HuH-7.5 (cell line): ENCODE results near the gene MAPK9.

Experiments
- DNase-seq: peaks from one replicate; pipeline ENCODE4 v3.0.0; 2011; ENCODE audit warnings: low spot score

Gene MAPK9

DNA sequence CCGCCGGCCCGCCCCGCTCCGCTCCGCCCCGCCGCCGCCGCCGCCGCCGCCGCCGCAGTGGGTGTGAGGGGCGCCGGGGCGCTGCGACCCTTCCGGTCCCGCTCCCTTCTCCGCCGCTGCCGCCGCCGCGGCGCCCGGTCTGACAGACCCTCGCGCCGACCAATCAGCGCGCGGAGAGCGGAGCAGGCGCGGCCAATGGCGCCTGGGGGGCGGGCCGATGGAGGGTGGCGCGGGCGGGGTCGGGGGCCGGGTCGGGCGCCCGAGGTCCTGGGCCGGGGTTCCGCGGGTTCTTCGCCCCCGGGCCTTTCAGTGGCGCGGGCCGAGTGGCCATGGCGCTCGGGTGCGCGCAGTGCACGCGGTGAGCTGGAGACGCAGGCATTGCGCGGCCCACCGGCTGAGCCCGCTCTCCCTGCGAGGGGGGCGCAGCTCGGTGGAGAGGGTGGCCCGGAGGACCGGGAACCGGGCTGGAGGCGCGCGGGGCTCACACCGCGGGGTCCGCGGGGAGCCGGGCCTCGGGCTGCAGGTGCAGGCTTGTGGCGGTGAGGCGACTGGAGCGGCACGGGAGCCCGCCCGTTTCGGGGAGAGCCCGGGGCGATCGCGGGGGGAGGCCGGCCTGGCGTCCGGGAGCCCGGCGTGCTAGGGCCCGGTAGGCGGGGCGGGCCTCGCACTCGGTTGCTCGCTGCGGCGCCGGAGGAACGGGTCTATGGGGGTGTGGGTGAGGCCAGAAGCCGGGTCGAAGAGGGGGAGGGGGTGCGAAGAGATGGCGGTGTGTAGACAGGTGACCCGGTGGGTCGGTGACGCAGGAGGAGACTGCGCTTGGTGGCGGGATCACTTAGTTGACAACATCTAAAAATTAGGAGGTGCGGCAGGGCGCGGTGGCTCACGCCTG lies at the start of gene MAPK9:
TSS of gene MAPK9 (minus strand) at position 141 of the 889 bp plus-strand sequence. CDS start 11,522 bp downstream, outside the sequence.
- DNase-seq, result peak; percentile 86

DNA sequence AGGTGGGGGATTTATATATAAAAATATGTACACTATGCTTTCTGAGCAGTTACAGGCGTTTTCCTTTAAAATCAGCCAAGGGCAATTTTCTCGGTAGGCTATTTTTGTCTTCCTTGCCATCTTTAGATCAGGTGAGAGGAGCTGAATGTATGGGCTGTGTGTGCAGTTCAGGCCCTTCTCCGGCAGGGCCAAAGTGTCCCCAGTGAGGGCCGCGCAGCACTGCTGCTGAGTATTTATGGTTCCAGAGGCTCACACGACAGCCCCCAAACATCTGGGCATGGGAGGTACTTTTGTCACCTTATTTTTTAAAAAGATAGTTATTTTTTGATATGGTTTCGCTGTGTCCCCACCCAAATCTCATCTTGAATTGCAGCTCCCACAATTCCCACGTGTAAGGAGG lies 49.7 kb upstream of the MAPK9 start:
- no peak for DNase-seq

DNA sequence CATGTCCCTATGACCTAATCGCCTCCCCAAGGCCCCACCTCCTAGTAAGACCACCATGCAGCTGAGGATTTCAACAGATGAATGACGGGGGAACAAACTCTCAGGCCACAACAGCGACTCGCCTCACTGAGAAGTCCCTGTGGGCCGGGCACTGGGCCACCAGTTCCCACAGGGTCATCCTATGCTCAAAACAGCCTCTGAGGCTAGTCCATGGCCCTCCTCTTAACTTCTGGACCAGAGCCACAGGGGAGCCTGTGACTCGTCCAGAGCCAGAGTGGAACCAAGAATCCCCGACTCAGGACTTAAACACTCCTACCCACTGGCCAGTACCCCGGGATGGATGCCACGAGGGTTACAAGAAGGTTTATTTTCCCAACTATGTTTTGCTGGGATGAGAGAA lies 49.0 kb upstream of the MAPK9 start:
- no peak for DNase-seq

DNA sequence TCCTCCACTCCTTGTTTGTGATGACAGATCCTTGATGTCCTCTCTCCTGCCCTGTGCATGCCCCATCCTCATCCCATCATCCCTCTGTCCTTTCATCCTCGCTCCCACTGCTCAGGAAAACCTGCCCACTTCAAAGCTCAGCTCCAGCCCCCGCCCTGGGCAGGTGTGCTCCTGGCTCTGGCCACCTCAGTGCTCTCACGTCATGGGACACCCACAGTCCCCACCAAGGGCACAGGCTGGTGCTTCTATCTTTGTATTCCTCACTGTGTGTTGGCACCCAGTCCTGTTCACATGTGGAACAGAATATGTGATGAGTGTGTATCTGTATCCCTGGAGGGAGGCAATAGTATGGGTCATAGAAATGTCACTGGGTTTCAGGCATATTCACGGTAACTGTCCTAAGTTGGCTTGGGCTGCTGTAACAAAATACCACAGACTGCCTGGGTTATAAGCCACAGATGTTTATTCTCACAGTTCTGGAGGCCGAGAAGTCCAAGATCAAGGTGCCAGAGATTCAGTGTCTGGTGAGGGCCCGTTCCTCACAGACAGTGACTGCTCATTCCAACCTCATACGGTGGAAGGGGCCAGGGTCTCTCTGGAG lies 47.8 kb upstream of the MAPK9 start:
- DNase-seq, result no peak

DNA sequence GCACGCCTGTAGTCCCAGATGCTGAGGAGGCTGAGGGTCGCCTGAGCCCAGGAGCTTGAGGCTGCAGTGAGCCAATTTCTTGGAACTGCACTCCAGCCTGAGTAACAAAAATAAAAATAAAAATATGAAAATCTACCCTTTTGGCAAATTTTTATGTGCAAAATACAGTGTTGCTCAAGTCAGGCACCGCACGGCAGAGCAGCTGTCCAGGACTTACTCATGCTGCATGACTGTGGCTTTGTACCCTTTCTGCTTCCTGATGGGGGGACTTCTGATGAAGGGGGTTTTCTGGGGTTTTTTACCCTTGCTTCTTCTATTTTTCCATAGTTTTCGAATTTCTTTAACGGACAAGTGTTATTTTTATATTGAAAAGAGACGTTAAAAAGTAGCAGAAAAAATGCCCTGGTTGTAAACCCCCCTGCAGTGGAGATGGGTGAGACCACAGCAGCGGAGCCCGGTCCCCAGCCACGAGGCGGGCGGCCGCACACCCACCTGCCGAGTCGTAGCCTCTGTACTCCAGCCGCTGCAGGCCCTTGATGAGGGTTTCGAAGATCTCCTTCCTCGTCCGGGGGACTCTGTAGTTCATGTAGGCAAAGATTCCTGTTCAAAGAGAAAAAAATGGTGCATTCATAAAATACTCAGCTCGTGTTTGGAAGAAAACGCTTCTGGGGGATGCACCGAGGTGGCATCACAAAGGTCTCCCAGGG lies 46.3 kb upstream of the MAPK9 start:
- DNase-seq, result no peak

DNA sequence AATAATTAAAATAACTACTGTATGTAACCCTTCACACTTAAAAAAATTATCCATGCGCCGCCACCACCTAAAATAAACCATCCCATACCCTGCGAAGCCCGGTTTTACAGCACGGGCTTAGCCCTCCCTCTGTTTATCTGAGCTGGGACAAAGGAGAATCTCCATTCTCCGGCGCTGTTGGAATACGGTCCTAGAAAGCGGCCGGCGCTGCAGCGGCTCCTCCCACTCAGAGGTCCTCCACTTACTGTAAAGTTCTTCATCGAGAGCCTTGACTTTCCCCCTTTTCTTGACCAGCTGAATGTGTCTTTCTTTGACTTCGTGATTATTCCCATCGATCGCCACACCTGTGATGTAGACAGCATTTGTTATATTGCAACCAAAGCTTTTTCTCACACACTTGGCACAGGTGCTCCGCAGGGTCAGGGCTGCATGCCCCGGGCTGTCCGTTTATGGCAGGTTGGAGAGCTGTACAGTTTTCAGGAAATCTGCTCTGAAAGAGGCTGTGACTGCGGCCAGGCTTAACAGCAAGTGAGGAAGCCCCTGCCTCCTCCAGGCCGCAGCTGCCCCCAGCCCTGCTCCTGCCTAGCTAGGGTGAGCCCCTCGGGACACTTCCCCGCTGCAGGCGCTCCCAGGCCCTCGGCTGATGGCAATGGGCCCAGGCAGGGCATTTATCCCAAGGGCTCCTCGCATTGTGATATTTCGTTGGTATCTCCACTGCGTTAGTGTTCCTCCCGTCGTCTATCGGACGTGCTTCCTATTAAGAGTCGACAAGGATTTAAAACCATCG lies 44.5 kb upstream of the MAPK9 start:
- DNase-seq, result no peak

DNA sequence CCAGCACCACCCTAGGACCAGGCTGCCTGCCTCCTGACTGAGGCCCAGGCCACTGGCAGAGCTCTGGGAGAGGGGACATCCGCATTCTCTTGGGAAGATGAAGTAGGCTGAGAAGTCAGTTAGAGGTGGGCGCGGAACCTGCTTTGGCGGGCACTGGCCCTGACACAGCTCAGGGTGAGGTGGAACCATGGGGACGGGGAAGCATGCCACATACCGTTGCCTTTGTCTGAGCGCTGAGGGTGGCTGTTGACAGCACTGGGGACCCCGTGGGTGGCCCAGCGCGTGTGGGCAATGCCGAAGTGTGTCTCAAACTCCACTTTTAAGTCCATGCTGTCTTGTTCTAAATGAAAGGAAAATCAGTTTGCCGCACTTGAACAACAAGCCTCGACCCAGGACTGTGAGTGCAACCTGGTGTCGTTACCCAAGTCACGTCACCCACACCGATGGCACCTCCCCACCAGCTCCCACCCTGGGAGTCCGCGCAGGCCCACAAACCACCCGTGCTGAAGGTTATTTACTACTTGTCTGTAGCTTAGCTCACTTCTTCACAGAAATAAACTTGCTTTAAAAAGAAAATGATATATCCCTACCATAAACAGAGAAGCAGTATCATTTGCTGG lies 43.8 kb upstream of the MAPK9 start:
- DNase-seq, result no peak

DNA sequence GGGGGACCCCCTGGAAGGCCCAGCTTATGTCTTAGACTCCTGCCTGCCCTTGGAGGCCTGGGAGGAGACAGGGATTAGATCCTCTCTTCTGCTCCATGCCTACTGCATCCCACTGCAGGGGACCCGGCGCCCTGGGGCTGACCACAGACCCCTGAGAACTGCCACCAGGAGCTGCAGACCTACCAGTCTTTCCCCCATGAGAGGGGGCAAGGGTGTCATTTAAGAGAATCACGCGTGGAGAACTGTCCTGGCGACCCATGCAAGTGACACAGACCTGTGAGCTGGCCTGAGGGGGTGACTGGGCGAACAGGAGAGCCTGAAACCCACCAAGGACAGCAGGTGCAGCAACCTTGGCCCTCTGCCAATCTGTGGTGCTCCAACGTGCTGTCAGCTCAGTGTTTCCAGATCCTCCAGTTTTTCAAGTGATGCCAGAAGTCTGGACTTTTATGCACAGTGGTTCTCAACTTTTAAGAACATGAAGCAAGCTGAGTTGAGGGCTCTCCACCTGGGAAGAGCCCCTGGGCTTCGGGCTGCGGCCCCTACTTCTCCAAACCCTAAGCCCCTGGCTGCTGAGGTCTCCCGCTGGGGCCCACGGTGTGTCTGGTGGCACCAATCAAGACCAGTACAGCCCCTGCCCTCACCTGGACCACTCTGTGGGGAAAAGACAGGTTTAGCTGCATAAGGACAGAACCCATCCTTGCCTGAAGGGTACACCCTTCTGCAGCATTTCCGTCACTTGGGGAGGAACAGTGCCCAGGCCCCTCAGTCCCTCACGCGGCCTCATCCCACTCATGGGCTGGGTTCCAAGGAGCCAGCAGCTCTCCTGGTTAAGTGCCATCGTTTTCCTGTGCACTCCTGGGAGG lies 43.1 kb upstream of the MAPK9 start:
- no peak for DNase-seq

DNA sequence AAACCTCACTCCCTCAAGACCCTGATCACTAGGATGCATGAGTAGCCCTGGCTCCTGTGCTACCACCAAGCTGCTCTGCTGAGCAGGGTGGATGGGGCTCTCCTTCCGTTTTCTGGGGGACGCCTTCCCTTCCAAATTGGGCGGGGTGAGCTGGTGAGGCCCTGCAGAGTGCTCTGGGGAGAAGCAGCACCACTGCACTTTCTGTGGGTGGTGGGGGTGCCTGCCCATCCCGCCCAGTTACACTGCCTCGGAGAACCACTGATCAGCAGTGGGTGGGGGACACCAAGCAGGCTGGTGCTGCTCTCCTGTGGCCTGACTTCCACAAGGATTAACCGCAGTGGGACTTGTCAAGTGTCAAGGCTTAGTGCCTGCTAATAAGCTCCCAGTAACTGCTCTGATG lies 42.3 kb upstream of the MAPK9 start:
- DNase-seq, result no peak

DNA sequence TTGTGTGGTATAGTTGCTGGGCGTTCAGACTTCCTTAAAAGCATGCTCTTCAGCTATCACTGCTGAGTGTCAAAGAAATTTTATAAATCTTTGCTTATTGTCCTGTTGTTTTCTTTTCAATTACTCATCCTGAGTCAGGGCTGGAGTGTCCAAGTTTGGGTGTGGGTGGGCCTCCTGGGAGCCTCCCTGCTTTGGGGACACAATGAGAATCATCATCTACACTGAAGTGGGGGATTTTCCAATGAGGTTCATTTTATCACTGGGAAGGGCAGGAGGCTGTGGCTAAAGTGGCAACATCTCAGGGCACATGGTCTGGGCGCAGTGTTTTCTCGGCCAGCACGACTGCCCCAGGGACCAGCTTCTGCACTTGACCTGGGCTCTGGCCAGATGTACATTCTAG lies 41.8 kb upstream of the MAPK9 start:
- no peak for DNase-seq

DNA sequence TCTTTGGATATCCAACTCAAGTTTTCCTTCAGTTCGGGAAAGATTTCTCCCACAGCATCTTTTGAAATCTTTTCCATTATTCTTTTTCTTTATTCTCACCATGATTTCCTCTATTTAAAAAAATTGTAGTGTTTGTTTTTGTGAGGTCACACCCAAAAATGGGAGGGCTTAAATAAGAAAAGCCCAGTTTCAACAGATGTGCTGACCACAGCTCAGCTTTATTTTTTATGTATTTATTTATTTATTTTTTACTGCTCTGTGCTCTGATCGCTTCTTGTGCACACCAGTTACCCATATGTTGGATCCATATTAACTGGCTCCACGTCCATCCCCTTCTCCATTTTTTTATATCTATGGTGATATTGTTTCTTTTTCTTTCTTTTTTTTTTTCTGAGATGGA lies 41.0 kb upstream of the MAPK9 start:
- DNase-seq, result no peak

DNA sequence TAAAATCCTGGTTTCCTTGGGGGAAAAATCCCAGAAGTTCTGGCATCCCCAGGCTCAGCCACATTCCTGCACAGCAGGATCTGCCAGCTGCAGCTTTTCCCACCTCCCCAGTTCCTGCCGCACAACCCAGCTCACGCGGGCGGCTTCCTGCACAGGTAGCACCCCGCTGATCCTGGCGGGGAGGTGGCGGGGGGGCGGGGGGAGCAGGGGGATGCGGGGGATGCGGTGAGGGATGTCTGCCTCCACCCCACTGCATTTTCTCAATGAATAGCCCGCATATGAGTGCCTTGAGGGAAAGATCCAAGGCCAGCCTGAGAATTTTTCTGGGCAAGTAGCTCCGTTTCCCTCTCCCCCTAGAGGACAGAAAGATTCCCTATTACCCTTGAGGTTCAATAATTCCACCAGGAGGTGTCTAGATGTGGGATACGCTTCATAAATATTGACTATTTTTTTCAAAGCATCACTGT lies 40.2 kb upstream of the MAPK9 start:
- DNase-seq, result no peak

DNA sequence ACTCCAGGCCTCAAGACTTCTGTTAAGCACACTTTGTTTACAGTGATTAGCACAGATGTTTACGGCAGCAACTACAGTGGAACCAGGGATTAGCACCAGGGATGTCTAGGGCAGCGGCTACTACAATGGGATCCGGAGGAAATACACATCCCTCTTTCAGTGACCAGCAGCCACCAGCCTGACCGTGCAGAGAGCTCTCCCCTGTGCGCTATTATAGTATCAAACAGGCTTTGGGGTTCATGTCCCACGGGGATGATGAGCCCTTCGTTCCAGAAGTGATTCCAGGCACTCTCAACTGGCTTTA lies 39.7 kb upstream of the MAPK9 start:
- no peak for DNase-seq

DNA sequence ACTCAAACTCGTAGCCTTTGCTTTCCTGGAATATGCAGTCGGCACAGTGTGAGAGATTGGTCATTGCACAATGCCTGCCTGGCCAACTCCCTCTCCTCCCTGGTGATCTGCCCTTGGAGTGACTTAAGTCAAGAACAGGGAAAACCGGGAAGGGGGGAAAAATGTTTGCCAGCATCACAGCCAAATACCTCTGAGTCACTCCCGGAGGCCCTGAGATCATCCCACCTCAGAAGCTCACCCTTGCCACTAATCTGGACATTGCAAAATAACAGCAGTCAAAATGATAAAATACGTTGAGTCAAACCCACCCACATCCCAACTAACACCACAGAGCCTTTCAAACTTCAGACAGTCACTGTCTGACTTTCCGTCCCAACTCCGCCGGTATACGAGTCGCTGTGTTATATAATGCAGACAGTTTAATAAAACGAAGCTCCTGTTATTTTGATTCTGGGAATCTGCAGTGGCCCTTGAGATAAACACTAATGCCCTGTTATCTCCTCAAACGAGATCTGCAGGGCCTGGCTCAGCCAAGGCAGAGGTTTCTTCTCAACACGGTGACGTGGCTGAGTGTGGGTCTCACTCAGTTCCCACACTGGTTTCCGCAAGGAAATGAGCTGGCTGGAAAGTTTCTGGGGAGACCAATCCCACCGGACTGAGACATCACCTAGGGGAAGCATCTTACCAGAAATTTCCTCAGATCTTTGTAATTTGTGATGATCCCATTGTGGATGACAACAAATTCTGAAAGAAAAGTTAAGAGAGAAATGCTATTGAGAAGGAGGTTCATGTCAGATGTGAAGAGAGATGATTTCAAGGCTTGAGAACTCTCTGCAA lies 39.1 kb upstream of the MAPK9 start:
- DNase-seq, result no peak

DNA sequence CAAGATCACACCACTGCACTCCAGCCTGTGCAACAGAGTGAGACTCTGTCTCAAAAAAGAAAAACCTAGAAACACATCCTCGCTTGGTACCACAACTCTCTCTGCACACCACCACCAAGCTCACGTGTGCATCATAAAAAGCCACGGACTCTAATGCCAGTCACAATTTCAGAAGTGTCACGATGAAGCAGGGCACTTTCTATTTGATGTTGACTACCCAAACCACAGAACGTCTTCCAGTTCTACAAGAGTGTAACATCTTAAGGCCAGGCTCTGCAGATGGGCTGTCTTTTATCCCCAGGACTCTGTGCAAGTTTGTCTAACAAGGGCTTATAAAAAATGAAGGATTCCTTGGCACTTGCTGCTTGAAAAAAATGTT lies 38.4 kb upstream of the MAPK9 start:
- no peak for DNase-seq

DNA sequence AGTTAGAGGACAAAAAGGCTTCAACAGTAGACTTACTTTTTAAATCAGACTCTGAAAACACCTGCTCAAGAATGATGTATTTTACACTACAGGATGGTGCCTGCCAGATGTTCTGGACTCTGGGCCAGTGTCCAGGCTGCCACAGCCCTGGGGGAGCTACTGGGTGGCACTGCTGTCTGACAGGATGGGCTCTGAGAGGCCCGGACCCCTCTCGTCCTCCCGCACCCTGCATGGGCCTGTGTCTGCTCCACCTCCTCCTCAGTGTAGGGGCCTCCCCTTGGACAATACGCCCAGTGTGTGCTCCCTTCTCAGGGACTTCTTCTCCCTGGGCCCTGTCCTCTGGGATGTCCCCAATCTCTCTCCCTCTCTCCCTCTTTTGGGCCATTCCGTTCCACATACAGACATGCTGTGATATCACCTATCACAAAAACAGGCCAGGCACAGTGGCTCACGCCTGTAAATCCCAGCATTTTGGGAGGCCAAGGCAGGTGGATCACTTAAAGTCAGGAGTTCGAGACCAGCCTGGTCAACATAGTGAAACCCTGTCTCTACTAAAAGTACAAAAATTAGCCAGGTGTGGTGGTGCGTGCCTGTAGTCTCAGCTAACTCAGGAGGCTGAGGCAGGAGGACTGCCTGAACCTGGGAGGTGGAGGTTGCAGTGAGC lies 37.9 kb upstream of the MAPK9 start:
- DNase-seq, result no peak

DNA sequence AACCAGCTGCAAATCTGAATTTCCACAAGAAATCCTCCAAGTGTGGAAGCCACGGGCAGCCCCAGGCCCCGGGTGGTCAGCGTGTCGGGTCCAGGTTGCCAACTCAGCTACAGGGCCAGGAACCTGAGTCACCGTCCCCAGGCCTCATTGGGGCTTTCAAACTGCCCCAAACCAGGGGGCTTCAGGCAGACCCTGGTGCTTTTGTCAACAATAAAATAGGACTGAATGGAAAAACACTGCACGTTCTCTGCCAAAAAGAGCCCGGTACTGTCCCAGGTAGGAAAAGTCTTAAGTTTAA lies 37.2 kb upstream of the MAPK9 start:
- DNase-seq, result no peak

DNA sequence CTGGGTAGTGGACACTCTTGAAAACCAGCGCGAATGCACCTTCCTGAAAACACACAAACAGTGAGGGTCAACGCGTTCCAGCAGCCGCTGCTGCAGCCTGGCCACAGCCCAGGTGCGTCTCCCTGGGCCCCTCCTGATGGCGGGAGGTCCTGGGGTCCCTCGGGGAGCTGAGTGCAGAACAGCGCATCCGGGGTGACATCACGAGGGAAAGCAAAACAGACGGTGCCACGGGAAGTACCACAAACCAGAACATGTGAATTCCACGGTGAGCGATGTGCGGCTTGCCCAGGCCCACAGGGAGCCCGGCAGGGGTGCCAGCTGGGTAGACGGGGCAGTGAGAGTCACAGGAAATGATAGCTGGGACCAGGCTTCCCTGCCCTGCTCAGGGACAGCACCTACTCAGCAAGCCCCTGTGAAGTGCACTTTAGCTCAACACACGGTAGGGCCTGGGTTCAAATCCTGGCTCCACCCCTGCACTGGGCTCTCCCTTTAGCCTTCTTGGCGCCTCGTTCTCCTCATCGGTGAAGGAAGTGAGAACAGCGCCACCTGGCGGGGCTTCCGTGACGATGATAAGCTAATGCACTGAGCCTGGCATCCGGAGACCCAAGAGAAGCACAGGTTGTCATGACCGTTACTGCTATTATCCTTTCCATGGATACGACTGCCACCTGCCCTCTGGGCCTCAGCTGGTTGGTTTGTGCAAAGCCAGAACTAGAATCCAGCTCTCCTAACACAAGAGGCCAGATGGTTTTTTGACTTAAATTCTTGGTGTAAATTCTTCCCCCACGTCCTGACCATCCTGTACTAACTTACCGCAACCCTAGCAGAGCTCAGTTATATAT lies 36.6 kb upstream of the MAPK9 start:
- DNase-seq, result peak; percentile 85
